Neural cell (in vitro differentiated cells): ENCODE data around the gene DIP2C. TPM values are rescaled to one million over a fixed set of nuclear protein-coding genes. Genes with fewer than 3 reads are reported as not detected.
"Not testable (repeated sequence)": the region's sequence is repeated elsewhere in the genome, so short reads cannot be mapped to it uniquely, and the experiment has no call there.

Source experiments
- H2AFZ ChIP-seq: fragments of 200-600, 300-800 bp; sonication (generic), shearing (Covaris generic); 2 replicates; pipeline ENCODE4 v1.6.0; 2014; ENCODE audit warnings: low read depth, mild to moderate bottlenecking, antibody characterized with exemption, low read length, moderate library complexity
- H3F3A ChIP-seq: fragments of 200-600 bp; shearing (Covaris generic); 2 replicates; pipeline ENCODE4 v1.6.1; 2016; ENCODE audit warnings: mild to moderate bottlenecking, moderate library complexity, mixed read lengths, antibody characterized with exemption, low read length; ENCODE audit not compliant: insufficient read depth, poor library complexity, severe bottlenecking
- H3K27ac ChIP-seq: fragments of 200-600, 300-800 bp; sonication (generic), shearing (Covaris generic); 2 replicates; pipeline ENCODE4 v1.5.1; 2014; ENCODE audit warnings: mild to moderate bottlenecking, low read length, moderate library complexity
- H3K27me3 ChIP-seq: fragments of 300-800, 200-600 bp; sonication (generic), shearing (Covaris generic); 2 replicates; pipeline ENCODE4 v1.6.0; 2014; ENCODE audit warnings: mild to moderate bottlenecking, low read depth, low read length, moderate library complexity; ENCODE audit not compliant: insufficient read depth
- H3K36me3 ChIP-seq: fragments of 300-800, 200-600 bp; sonication (generic), shearing (Covaris generic); 2 replicates; pipeline ENCODE4 v1.5.1; 2014; ENCODE audit warnings: mild to moderate bottlenecking, antibody characterized with exemption, low read length, moderate library complexity; ENCODE audit not compliant: insufficient read depth
- H3K4me2 ChIP-seq: fragments of 300-800, 200-600 bp; sonication (generic), shearing (Covaris generic); 2 replicates; pipeline ENCODE4 v1.6.0; 2014; ENCODE audit warnings: mild to moderate bottlenecking, low read length
- H3K4me3 ChIP-seq: fragments of 300-800, 200-600 bp; sonication (generic), shearing (Covaris generic); 2 replicates; pipeline ENCODE4 v1.5.1; 2014; ENCODE audit warnings: mild to moderate bottlenecking, low read length, moderate library complexity
- H3K79me2 ChIP-seq: fragments of 200-600 bp; shearing (Covaris generic); replicated peaks from 2 replicates; pipeline ENCODE4 v1.6.0; 2014; ENCODE audit warnings: mild to moderate bottlenecking, low read length, moderate library complexity; ENCODE audit not compliant: insufficient read depth
- H3K9ac ChIP-seq: fragments of 300-800, 200-600 bp; sonication (generic), shearing (Covaris generic); 2 replicates; pipeline ENCODE4 v1.6.1; 2016; ENCODE audit warnings: mild to moderate bottlenecking, low read length, mixed read lengths
- H3K9me2 ChIP-seq: fragments of 200-600 bp; shearing (Covaris generic); 2 replicates; pipeline ENCODE4 v1.6.1; 2016; ENCODE audit warnings: mild to moderate bottlenecking, low read length, mixed read lengths; ENCODE audit not compliant: insufficient read depth
- H3K9me3 ChIP-seq: fragments of 200-600, 300-800 bp; sonication (generic), shearing (Covaris generic); 2 replicates; pipeline ENCODE4 v1.6.1; 2016; ENCODE audit warnings: mild to moderate bottlenecking, mixed run types, low read length, moderate library complexity, mixed read lengths
- H4K20me1 ChIP-seq: fragments of 200-600 bp; shearing (Covaris generic); 2 replicates; pipeline ENCODE4 v1.6.1; 2016; ENCODE audit warnings: mild to moderate bottlenecking, mixed run types; ENCODE audit not compliant: insufficient read depth
- EP300 ChIP-seq: fragments of 450-650 bp; conservative IDR thresholded peaks from 2 replicates; pipeline ENCODE4 v1.6.1; 2014; ENCODE audit warnings: antibody characterized with exemption, mild to moderate bottlenecking, moderate library complexity; ENCODE audit not compliant: poor library complexity, severe bottlenecking
- EZH2 ChIP-seq: fragments of 200-600, 300-800 bp; shearing (Covaris generic), sonication (generic); IDR thresholded peaks from 2 replicates; pipeline ENCODE4 v1.6.1; 2014; ENCODE audit warnings: antibody characterized with exemption, low read length, borderline replicate concordance, mild to moderate bottlenecking; ENCODE audit not compliant: insufficient read depth, poor library complexity, severe bottlenecking
- MXI1 ChIP-seq: fragments of 450-650 bp; conservative IDR thresholded peaks from 2 replicates; pipeline ENCODE4 v1.6.1; 2014; ENCODE audit warnings: antibody characterized with exemption, mild to moderate bottlenecking; ENCODE audit not compliant: poor library complexity, severe bottlenecking
- POLR2AphosphoS5 ChIP-seq: IDR thresholded peaks from 2 replicates; pipeline ENCODE4 v1.6.1; 2012
- RAD21 ChIP-seq: fragments of 450-650 bp; conservative IDR thresholded peaks from 2 replicates; pipeline ENCODE4 v1.6.1; 2014; ENCODE audit warnings: antibody characterized with exemption, mild to moderate bottlenecking, moderate library complexity
- REST ChIP-seq: IDR thresholded peaks from 2 replicates; pipeline ENCODE4 v1.6.1; 2012; ENCODE audit warnings: borderline replicate concordance
- SMC3 ChIP-seq: fragments of 450-650 bp; conservative IDR thresholded peaks from 2 replicates; pipeline ENCODE4 v1.6.1; 2014; ENCODE audit warnings: antibody characterized with exemption, mild to moderate bottlenecking, moderate library complexity; ENCODE audit not compliant: poor library complexity
- TAF1 ChIP-seq: IDR thresholded peaks from 2 replicates; pipeline ENCODE4 v1.6.1; 2012; ENCODE audit warnings: low read depth
- polyA plus RNA-seq: library from polyadenylated mRNA; depleted of rRNA; stranded (reverse); fragments of >200 nt; gene quantifications from 2 replicates; pipeline ENCODE4 v1.2.3, GENCODE V29; 2014
- TF ChIP-seq, protein P1 (sequence below): fragments of 450-650 bp; IDR thresholded peaks from 2 replicates; pipeline ENCODE4 v1.5.1; 2014; ENCODE audit warnings: antibody characterized with exemption, mild to moderate bottlenecking, moderate library complexity; ENCODE audit not compliant: poor library complexity, severe bottlenecking

Gene DIP2C
- polyA plus RNA-seq, 1 donor from 2014 or later = 24.1 TPM

GRCh38 chr10:586151-586550 is 103.3 kb downstream of the DIP2C start:
- no peaks in the 10 kb centered on the region for H3K27me3 ChIP-seq
- no peaks in the 10 kb centered on the region for H3K9me2 ChIP-seq
- TF ChIP-seq MXI1 (no peak), TAF1 (no peak), POLR2AphosphoS5 (no peak), EP300 (no peak), REST (no peak), SMC3 (no peak), RAD21 (no peak), EZH2 (no peak)
- TF ChIP-seq, protein P1, sequence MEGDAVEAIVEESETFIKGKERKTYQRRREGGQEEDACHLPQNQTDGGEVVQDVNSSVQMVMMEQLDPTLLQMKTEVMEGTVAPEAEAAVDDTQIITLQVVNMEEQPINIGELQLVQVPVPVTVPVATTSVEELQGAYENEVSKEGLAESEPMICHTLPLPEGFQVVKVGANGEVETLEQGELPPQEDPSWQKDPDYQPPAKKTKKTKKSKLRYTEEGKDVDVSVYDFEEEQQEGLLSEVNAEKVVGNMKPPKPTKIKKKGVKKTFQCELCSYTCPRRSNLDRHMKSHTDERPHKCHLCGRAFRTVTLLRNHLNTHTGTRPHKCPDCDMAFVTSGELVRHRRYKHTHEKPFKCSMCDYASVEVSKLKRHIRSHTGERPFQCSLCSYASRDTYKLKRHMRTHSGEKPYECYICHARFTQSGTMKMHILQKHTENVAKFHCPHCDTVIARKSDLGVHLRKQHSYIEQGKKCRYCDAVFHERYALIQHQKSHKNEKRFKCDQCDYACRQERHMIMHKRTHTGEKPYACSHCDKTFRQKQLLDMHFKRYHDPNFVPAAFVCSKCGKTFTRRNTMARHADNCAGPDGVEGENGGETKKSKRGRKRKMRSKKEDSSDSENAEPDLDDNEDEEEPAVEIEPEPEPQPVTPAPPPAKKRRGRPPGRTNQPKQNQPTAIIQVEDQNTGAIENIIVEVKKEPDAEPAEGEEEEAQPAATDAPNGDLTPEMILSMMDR = no peak
- no peak overlapping the region for H3K27ac ChIP-seq
- no peaks in the 10 kb centered on the region for H3K36me3 ChIP-seq
- no peaks in the 10 kb centered on the region for H3K9me3 ChIP-seq
- peaks cover 25% of the 10 kb centered on the region for H4K20me1 ChIP-seq
- no peak overlapping the region for H3K4me3 ChIP-seq
- H3K9ac ChIP-seq = no peak overlapping the region
- peaks cover 74% of the 10 kb centered on the region for H3K79me2 ChIP-seq
- H3F3A ChIP-seq = no peaks in the 10 kb centered on the region
- no peak overlapping the region for H3K4me2 ChIP-seq
- no peak overlapping the region for H2AFZ ChIP-seq

GRCh38 chr10:585502-585901 is 104.0 kb downstream of the DIP2C start:
- peaks cover 25% of the 10 kb centered on the region for H4K20me1 ChIP-seq
- H3K9me2 ChIP-seq = no peaks in the 10 kb centered on the region
- no peaks in the 10 kb centered on the region for H3K9me3 ChIP-seq
- no peak overlapping the region for H3K9ac ChIP-seq
- H2AFZ ChIP-seq = no peak overlapping the region
- no peak overlapping the region for H3K4me2 ChIP-seq
- H3K36me3 ChIP-seq = no peaks in the 10 kb centered on the region
- H3F3A ChIP-seq = no peaks in the 10 kb centered on the region
- TF ChIP-seq RAD21 = no peak
- TF ChIP-seq TAF1 = no peak
- no peak for TF ChIP-seq REST
- no peak for TF ChIP-seq EZH2
- no peak for TF ChIP-seq MXI1
- TF ChIP-seq, protein P1 = no peak
- no peak for TF ChIP-seq POLR2AphosphoS5
- TF ChIP-seq EP300 = no peak
- no peak for TF ChIP-seq SMC3
- H3K79me2 ChIP-seq = peaks cover 68% of the 10 kb centered on the region
- H3K27ac ChIP-seq = no peak overlapping the region
- no peaks in the 10 kb centered on the region for H3K27me3 ChIP-seq
- no peak overlapping the region for H3K4me3 ChIP-seq

GRCh38 chr10:584497-585290 is 104.8 kb downstream of the DIP2C start:
- not testable (repeated sequence) for H3K36me3 ChIP-seq, H3K4me3 ChIP-seq, H3K9me3 ChIP-seq, H3K27ac ChIP-seq, H3K4me2 ChIP-seq, H3K9me2 ChIP-seq, H3K27me3 ChIP-seq, H2AFZ ChIP-seq, H3K9ac ChIP-seq, H3F3A ChIP-seq
- Histone ChIP-seq H3K79me2 (peaks cover 65% of the 10 kb centered on the region), H4K20me1 (peaks cover 25% of the 10 kb centered on the region)
